NT2/D1 (cell line): Measurements from ENCODE around the gene MSH5.

Experiments used
- DNase-seq: peaks from one replicate; pipeline ENCODE4 v3.0.0-alpha.2; 2011; ENCODE audit warnings: low read depth, low spot score
- H3K27me3 ChIP-seq: 2 replicates; pipeline ENCODE4 v1.6.0; 2011; ENCODE audit warnings: mild to moderate bottlenecking; ENCODE audit not compliant: insufficient read length, insufficient read depth
- H3K36me3 ChIP-seq: 2 replicates; pipeline ENCODE4 v1.6.1; 2011; ENCODE audit warnings: mild to moderate bottlenecking, low read length, mixed read lengths; ENCODE audit not compliant: insufficient read depth, insufficient read length
- H3K4me1 ChIP-seq: 2 replicates; pipeline ENCODE4 v1.5.1; 2011; ENCODE audit not compliant: insufficient read depth, insufficient read length
- H3K4me3 ChIP-seq: 2 replicates; pipeline ENCODE4 v1.5.1; 2011; ENCODE audit warnings: low read depth; ENCODE audit not compliant: insufficient read length
- H3K9ac ChIP-seq: 2 replicates; pipeline ENCODE4 v1.6.0; 2011; ENCODE audit warnings: low read depth; ENCODE audit not compliant: insufficient read length
- H3K9me3 ChIP-seq: 2 replicates; pipeline ENCODE4 v1.5.1; 2011; ENCODE audit warnings: mild to moderate bottlenecking, low read length; ENCODE audit not compliant: insufficient read depth
- SUZ12 ChIP-seq: IDR thresholded peaks from 2 replicates; pipeline ENCODE4 v1.6.1; 2011; ENCODE audit not compliant: insufficient read length, insufficient read depth; ENCODE audit errors: extremely low read depth
- YY1 ChIP-seq: IDR thresholded peaks from 2 replicates; pipeline ENCODE4 v1.6.1; 2011; ENCODE audit not compliant: insufficient read length, insufficient read depth
- ZNF274 ChIP-seq: IDR thresholded peaks from 2 replicates; pipeline ENCODE4 v1.6.1; 2011; ENCODE audit warnings: mild to moderate bottlenecking, low read depth, low read length

The MSH5 gene

DNA sequence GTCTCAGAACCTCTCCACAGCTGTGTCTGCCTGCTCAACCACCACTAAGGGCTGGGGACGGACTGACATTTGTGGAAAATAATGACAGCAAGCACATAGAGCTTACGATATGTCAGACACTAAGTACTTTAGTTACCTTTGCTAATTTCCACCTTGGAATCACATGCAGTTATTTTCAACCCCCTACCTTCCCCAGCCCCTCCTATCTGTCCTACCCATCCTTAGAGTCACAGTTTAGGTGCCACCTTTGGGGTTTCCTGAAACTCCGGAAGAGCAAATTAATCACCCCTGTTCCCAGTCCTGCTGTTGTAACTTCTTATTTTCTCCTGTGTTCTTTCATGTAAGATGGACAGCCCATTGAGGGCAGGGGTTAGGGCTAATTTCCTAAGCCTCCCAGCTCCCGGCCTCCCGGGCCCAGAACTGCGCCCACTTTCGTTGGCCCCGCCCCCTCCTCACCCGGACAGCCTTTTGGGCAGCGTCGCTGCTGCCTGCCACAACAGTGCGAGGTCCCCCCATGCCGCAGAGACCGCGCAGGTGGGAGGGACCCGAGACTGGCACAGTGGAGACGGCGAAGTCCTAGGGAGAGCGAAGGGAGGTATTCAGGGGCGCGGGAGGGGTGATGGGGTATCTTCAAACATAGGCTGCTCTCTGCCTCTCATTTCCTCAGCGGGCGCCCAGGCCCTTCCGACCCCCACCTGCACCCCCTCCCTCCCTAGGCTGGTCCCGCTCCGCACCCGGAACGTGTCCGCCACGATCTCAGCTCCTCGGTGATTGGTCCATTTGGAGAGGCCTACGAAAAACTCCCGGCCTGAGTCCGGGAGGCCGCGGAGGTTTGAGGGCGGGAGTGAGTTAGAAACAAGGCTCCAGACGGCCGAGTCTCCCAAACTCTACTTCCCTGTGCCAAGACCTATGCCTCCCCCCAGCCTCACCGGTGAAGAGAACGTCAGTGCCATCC is 11.8 kb upstream of the MSH5 start:
- TF ChIP-seq SUZ12 (no peak), ZNF274 (no peak), YY1 (no peak)
- Histone ChIP-seq H3K4me3 (no peak overlapping the region), H3K27me3 (no peaks in the 10 kb centered on the region), H3K36me3 (peaks cover 59% of the 10 kb centered on the region), H3K9me3 (no peaks in the 10 kb centered on the region), H3K4me1 (peaks cover 5% of the 10 kb centered on the region), H3K9ac (peak overlapping the region; percentile 61)
- DNase-seq = no peak

DNA sequence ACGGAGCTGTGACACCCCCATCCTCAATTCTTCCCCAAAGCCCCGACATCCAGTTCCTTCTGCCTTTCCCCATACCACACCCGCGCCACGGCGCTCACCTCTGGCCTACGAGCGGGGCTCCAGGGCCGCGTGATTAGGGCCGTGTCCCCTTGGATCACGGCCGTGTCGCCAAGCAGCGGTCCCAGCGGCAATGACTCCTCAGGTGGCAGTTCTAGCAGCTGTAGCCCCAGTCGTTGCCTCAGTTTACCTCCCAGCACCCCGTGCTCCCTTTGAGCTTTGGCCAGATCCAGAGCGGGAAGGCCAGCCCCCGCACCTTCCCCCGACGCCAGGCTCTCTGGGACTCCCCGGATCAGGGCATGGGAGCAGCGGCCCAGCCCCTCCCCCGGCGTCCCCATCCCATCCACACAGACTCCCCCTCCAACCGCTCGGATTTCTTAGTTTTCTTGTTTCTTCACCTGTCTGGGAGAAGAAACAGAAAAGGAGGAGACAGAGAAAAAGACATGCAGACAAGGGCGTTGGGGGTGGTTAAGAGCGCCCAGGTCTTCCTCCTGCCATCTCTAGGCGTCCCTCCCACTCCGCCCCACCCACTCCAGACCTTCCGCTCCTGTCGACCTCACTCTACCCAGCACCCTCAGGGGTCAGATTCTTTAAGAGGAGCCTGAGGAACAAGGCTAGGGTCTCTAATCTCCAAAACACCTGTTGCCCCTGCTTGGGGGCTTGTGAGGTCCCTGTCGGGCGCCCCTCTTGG is 10.9 kb upstream of the MSH5 start, which contains the start of gene DDAH2:
TSS of gene DDAH2 (minus strand) at position 533 of the 748 bp plus-strand sequence. CDS start at position 395, 138 bp downstream.
- Histone ChIP-seq H3K9me3 (no peaks in the 10 kb centered on the region), H3K36me3 (peaks cover 68% of the 10 kb centered on the region), H3K27me3 (no peaks in the 10 kb centered on the region), H3K4me1 (peaks cover 5% of the 10 kb centered on the region), H3K4me3 (peak within 1 kb of the TSS; percentile 66), H3K9ac (peak within 1 kb of the TSS; percentile 83)
- DNase-seq = no peak
- TF ChIP-seq SUZ12 = no peak
- no peak for TF ChIP-seq YY1
- no peak for TF ChIP-seq ZNF274

- DNase-seq = peak; percentile 86
- peaks cover 71% of the 10 kb centered on the region for H3K36me3 ChIP-seq
- TF ChIP-seq SUZ12 (no peak), YY1 (no peak)
Observed at GRCh38 chr6:31729515-31729978, 10.3 kb upstream of the MSH5 start.

GRCh38 chr6:31729979-31730630 is 9.7 kb upstream of the MSH5 start:
- peaks cover 5% of the 10 kb centered on the region for H3K4me1 ChIP-seq
- H3K9me3 ChIP-seq = no peaks in the 10 kb centered on the region
- H3K27me3 ChIP-seq = no peaks in the 10 kb centered on the region
- peak; percentile 80 for DNase-seq
- no peak for TF ChIP-seq SUZ12
- no peak for TF ChIP-seq YY1
- TF ChIP-seq ZNF274 = no peak
- peaks cover 71% of the 10 kb centered on the region for H3K36me3 ChIP-seq
- H3K4me3 ChIP-seq = peak overlapping the region; percentile 66
- H3K9ac ChIP-seq = peak overlapping the region; percentile 83

More at GRCh38 chr6:31729515-31729978, 10.3 kb upstream of the MSH5 start:
- Histone ChIP-seq H3K9ac (peak overlapping the region; percentile 83), H3K27me3 (no peaks in the 10 kb centered on the region), H3K4me1 (peaks cover 5% of the 10 kb centered on the region), H3K9me3 (no peaks in the 10 kb centered on the region), H3K4me3 (peak overlapping the region; percentile 66)

- Histone ChIP-seq H3K4me3 (no peak overlapping the region), H3K9me3 (no peaks in the 10 kb centered on the region), H3K4me1 (peaks cover 5% of the 10 kb centered on the region), H3K27me3 (no peaks in the 10 kb centered on the region), H3K9ac (no peak overlapping the region), H3K36me3 (peaks cover 69% of the 10 kb centered on the region)
- TF ChIP-seq YY1 (no peak), SUZ12 (no peak)
- DNase-seq = no peak
Observed at GRCh38 chr6:31730631-31731086, 9.1 kb upstream of the MSH5 start.

GRCh38 chr6:31732029-31732428 is 7.8 kb upstream of the MSH5 start:
- H3K36me3 ChIP-seq = peaks cover 56% of the 10 kb centered on the region

More at GRCh38 chr6:31732029-31732428, 7.8 kb upstream of the MSH5 start:
- Histone ChIP-seq H3K9me3 (no peaks in the 10 kb centered on the region), H3K4me3 (no peak overlapping the region), H3K9ac (no peak overlapping the region), H3K4me1 (peaks cover 8% of the 10 kb centered on the region), H3K27me3 (no peaks in the 10 kb centered on the region)
- TF ChIP-seq SUZ12 (no peak), YY1 (no peak), ZNF274 (no peak)
- DNase-seq = no peak
